ENCODE measurements around the gene PLXNA2. TPM values are rescaled to one million over a fixed set of nuclear protein-coding genes. Genes with fewer than 3 reads are reported as not detected.

The PLXNA2 gene
- total and polyA plus RNA-seq, 2 of the 4 experiments (the other 2 are of a cell fraction), result 0.72 to 1.1 TPM

DNA sequence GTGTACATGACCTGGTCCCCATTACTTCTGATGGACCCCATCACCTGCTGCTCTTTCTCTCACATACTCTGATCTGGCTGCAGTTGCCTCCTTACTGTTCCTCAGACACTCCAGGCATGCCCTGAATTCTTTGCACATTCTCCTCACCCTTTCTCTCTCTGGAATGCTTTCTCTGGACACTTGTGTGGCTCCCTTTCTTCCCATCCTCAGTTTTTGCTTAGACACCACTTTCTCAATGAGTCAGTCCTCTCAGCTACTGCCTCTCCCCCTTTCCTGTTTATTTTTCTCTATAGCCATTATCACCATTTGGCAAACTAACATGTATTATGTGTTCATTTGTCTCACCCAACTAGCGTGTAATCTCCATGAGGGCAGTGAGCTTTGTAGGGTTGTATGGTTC lies 28.1 kb downstream of the PLXNA2 start:
- POLR2A ChIA-PET (ENCODE audit: unreplicated experiment), result no interaction called here
- peaks cover 31% of the 10 kb centered on the region for H3K4me1 ChIP-seq (ENCODE audit: control insufficient read depth, insufficient read depth, low read length)

More for the DNA sequence above, 28.1 kb downstream of the PLXNA2 start:
- no peaks in the 10 kb centered on the region for H3K27me3 ChIP-seq (ENCODE audit: control insufficient read depth, insufficient read depth, low read length)
- ATAC-seq (ENCODE audit: low read depth), result peak; percentile 81
- peak; percentile 75 for DNase-seq
- H3K36me3 ChIP-seq (ENCODE audit: control insufficient read depth, insufficient read depth, low read length), result no peaks in the 10 kb centered on the region
- H3K4ac ChIP-seq (ENCODE audit: low read depth, low read length), result peak overlapping the region; percentile 87
- CTCF ChIA-PET, result no interaction called here
- no peak overlapping the region for H4K5ac ChIP-seq (ENCODE audit: low read depth, low read length)
- TF ChIP-seq RAD21 (IDR thresholded peaks at IDR 0.05; ENCODE audit: low read length) (no peak), RCOR1 (IDR thresholded peaks at IDR 0.05; ENCODE audit: insufficient replicate concordance, low read length) (no peak), MAFK (IDR thresholded peaks at IDR 0.05; ENCODE audit: low read depth, low read length) (peak; percentile 52; the same call in 1 of the 2 replicates), MAZ (IDR thresholded peaks at IDR 0.05; ENCODE audit: borderline replicate concordance, low read depth, low read length) (no peak), POLR2A (IDR thresholded peaks at IDR 0.05; ENCODE audit: low read depth, low read length) (no peak)
- TF ChIP-seq, protein P1, sequence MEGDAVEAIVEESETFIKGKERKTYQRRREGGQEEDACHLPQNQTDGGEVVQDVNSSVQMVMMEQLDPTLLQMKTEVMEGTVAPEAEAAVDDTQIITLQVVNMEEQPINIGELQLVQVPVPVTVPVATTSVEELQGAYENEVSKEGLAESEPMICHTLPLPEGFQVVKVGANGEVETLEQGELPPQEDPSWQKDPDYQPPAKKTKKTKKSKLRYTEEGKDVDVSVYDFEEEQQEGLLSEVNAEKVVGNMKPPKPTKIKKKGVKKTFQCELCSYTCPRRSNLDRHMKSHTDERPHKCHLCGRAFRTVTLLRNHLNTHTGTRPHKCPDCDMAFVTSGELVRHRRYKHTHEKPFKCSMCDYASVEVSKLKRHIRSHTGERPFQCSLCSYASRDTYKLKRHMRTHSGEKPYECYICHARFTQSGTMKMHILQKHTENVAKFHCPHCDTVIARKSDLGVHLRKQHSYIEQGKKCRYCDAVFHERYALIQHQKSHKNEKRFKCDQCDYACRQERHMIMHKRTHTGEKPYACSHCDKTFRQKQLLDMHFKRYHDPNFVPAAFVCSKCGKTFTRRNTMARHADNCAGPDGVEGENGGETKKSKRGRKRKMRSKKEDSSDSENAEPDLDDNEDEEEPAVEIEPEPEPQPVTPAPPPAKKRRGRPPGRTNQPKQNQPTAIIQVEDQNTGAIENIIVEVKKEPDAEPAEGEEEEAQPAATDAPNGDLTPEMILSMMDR (conservative IDR thresholded peaks at IDR 0.05; ENCODE audit: low read depth, low read length), result no peak
- H3K14ac ChIP-seq (replicated peaks; ENCODE audit: low read depth, low read length), result peak overlapping the region; percentile 83
- H3K27ac ChIP-seq (ENCODE audit: insufficient read depth, low read length), result no peak overlapping the region
- H2BK5ac ChIP-seq (ENCODE audit: low read depth, low read length, poor library complexity, severe bottlenecking), result peak overlapping the region; percentile 66
- BruUV-seq (replicated peaks), result no TSS peak
- intact Hi-C loops (cut with micrococcal nuclease) (no loop called here), dilution Hi-C loops (cut with HindIII; ENCODE audit: low sequenced_read_pairs, unreplicated experiment) (no loop called here), in situ Hi-C loops (cut with MboI; ENCODE audit: low sequenced_read_pairs) (no loop called here)
- H3K9ac ChIP-seq (ENCODE audit: low read depth, low read length), result no peak overlapping the region
- no peaks in the 10 kb centered on the region for H3K9me3 ChIP-seq (ENCODE audit: control insufficient read depth, insufficient read depth, low read length)
- peak overlapping the region; percentile 74 for H2AK5ac ChIP-seq (ENCODE audit: low read depth, low read length)
- H3K4me3 ChIP-seq (ENCODE audit: insufficient read depth, low read depth, low read length), result no peak overlapping the region
- peak overlapping the region; percentile 14; the same call in 1 of the 2 replicates for H3K18ac ChIP-seq (ENCODE audit: low read depth, low read length)
- peak overlapping the region; percentile 80 for H2AK9ac ChIP-seq (replicated peaks; ENCODE audit: low read depth, low read length, poor library complexity)
- WGBS, 2 experiments (ENCODE audit: extremely low coverage in 2 of 2, insufficient read length in 1 of 2), result no CpG with 5 or more reads among the region's 1 CpG
- peak overlapping the region; percentile 88; the same call in 2 of the 3 replicates for H2BK15ac ChIP-seq (ENCODE audit: low read depth, low read length)
- H3K23ac ChIP-seq (ENCODE audit: low read depth, low read length), result peak overlapping the region; percentile 8; the same call in 1 of the 2 replicates
- H2BK20ac ChIP-seq (ENCODE audit: low read depth, low read length), result peak overlapping the region; percentile 88
- peak overlapping the region in 1 of 2 experiments; percentile 59; a peak in 1 of 4 replicates for H4K8ac ChIP-seq (ENCODE audit: low read depth in 2 of 2, low read length in 2 of 2)
- no peak overlapping the region for H2AFZ ChIP-seq (replicated peaks; ENCODE audit: low read length, poor library complexity)
- no peak overlapping the region for H3K4me2 ChIP-seq (ENCODE audit: low read depth, low read length)
- H3K56ac ChIP-seq (ENCODE audit: extremely low read depth, insufficient read depth, low read length), result no peak overlapping the region
- H2BK120ac ChIP-seq (ENCODE audit: low read depth, low read length), result peak overlapping the region; percentile 79
- no peaks in the 10 kb centered on the region for H4K20me1 ChIP-seq (ENCODE audit: insufficient read depth, low read length)
- peak overlapping the region; percentile 69 for H4K91ac ChIP-seq (ENCODE audit: insufficient read depth, low read depth, low read length)
- H3K9me1 ChIP-seq (ENCODE audit: insufficient read depth, low read length), result peaks cover 37% of the 10 kb centered on the region
- peaks cover 0 to 51% of the 10 kb centered on the region in 2 experiments; a peak in 2 of 4 replicates for H3K79me1 ChIP-seq (ENCODE audit: low read depth in 1 of 2, low read length in 2 of 2)
